GM12878 (cell line): ENCODE results near the gene AMH. TPM values are rescaled to one million over a fixed set of nuclear protein-coding genes. Genes with fewer than 3 reads are reported as not detected.

Source experiments
- BMI1 ChIP-seq: fragments of 450-650 bp; IDR thresholded peaks from 2 replicates; pipeline ENCODE4 v1.6.1; 2016; ENCODE audit warnings: mild to moderate bottlenecking, moderate library complexity, borderline replicate concordance
- CBX3 ChIP-seq: fragments of 200-600 bp; sonication (generic); IDR thresholded peaks from 2 replicates; pipeline ENCODE4 v1.6.1; 2016; ENCODE audit warnings: low read depth, borderline replicate concordance
- CBX5 ChIP-seq: sonication (generic); IDR thresholded peaks from 2 replicates; pipeline ENCODE4 v1.6.1; 2016; ENCODE audit warnings: low read depth, moderate library complexity, mild to moderate bottlenecking, inconsistent platforms
- CHD1 ChIP-seq: IDR thresholded peaks from 2 replicates; pipeline ENCODE4 v1.6.1; 2012; ENCODE audit warnings: low read depth, low read length, improper control_type of control experiment
- EGR1 ChIP-seq, 2 experiments: IDR thresholded peaks; 1 replicate in 1 of 2; 2 replicates in 1 of 2; pipeline ENCODE4 v1.6.1; 2011 to 2012; ENCODE audit warnings: low read depth in 2 of 2, low read length in 2 of 2, borderline replicate concordance in 1 of 2, mild to moderate bottlenecking in 1 of 2, moderate library complexity in 1 of 2
- MYC ChIP-seq: IDR thresholded peaks from 2 replicates; pipeline ENCODE4 v1.6.1; 2011; ENCODE audit warnings: mild to moderate bottlenecking, low read length, moderate library complexity, inconsistent platforms; ENCODE audit not compliant: insufficient read depth, insufficient replicate concordance, insufficient read length, severe bottlenecking
- POLR2A ChIP-seq: IDR thresholded peaks from 2 replicates; pipeline ENCODE4 v1.6.1; 2011; ENCODE audit warnings: low read depth, mild to moderate bottlenecking, low read length
- POLR2AphosphoS5 ChIP-seq: IDR thresholded peaks from 2 replicates; pipeline ENCODE4 v1.6.1; 2011; ENCODE audit warnings: mild to moderate bottlenecking, low read length, inconsistent platforms
- REST ChIP-seq: IDR thresholded peaks from 2 replicates; pipeline ENCODE4 v1.6.1; 2012; ENCODE audit warnings: mild to moderate bottlenecking, low read depth, low read length
- RUNX3 ChIP-seq: IDR thresholded peaks from 2 replicates; pipeline ENCODE4 v1.6.1; 2012; ENCODE audit warnings: low read length, inconsistent platforms
- ZBED1 ChIP-seq: IDR thresholded peaks from 2 replicates; pipeline ENCODE4 v1.6.1; 2016; ENCODE audit warnings: borderline replicate concordance
- ZBTB33 ChIP-seq: fragments of 450-650 bp; IDR thresholded peaks from 2 replicates; pipeline ENCODE4 v1.6.1; 2017; ENCODE audit warnings: mild to moderate bottlenecking
- ZBTB40 ChIP-seq: fragments of 450-650 bp; IDR thresholded peaks from 2 replicates; pipeline ENCODE4 v1.6.1; 2016; ENCODE audit warnings: mild to moderate bottlenecking, moderate library complexity, borderline replicate concordance
- polyA plus RNA-seq, 11 experiments: library from polyadenylated mRNA; depleted of rRNA in 4 of 11; unstranded in 6 of 11; stranded (reverse) in 5 of 11; fragments of >200 nt; fragmentation: Nextera tagmentation in 4 of 11; fragmentation: Illumina TruSeq in 1 of 11; extraction: Ambion mirVana in 4 of 11; extraction: Trizol in 1 of 11; gene quantifications; 1 replicate in 1 of 11; 2 replicates in 10 of 11; pipeline versions ENCODE4 v1.2.1 to v1.2.3, GENCODE V29; 2011 to 2016; ENCODE audit warnings: inconsistent platforms in 2 of 11, missing spikeins in 2 of 11, low read depth in 1 of 11
- total RNA-seq, 4 experiments: library from RNA; depleted of rRNA in 3 of 4; stranded (reverse); fragments of >200 nt in 3 of 4; fragmentation: Illumina TruSeq in 1 of 4; extraction: Trizol in 1 of 4; gene quantifications; 2 replicates each; pipeline versions ENCODE4 v1.2.1 to v1.2.3, GENCODE V29; 2013 to 2021

Gene AMH
- total and polyA plus RNA-seq, 10 of the 15 experiments (the other 5 are each of a cell fraction or from before 2014, with no cell fraction given) = 0.17 to 3.5 (median 0.81) TPM; not detected in 4

GRCh38 chr19:2278459-2279158 lies 29.5 kb downstream of the AMH start (continued):
- peak; percentile 58; the same call in 1 of the 2 replicates for TF ChIP-seq POLR2AphosphoS5
- TF ChIP-seq CHD1 = no peak
- TF ChIP-seq ZBED1 = no peak
- TF ChIP-seq REST = no peak
- TF ChIP-seq CBX5 = no peak
- TF ChIP-seq POLR2A = peak; percentile 74
- TF ChIP-seq BMI1 = no peak
- TF ChIP-seq ZBTB40 = no peak
- no peak for TF ChIP-seq CBX3
- no peak for TF ChIP-seq EGR1 (IDR thresholded peaks at IDR 0.05; ENCODE audit: borderline replicate concordance in 1 of 2, low read depth in 2 of 2, low read length in 2 of 2)
- TF ChIP-seq RUNX3 = no peak
- TF ChIP-seq MYC = no peak
- TF ChIP-seq ZBTB33 = 0 out of 2 replicates have a peak, but pooled peaks have one; percentile 24
